Stimulated activated naive CD8-positive, alpha-beta T cell treated with anti-CD3 and anti-CD28 coated beads, Interleukin-15, Interleukin-2, amounts not matched to agents 100 ng/mL and 50 ng/mL, for 24 hours (primary cell): Measurements from ENCODE around the gene NTRK1.

Experiments
- H3K27ac Mint-ChIP-seq: one replicate; pipeline ENCODE4 v1.8.0; 2021; ENCODE audit warnings: mild to moderate bottlenecking, mixed read lengths
- H3K27me3 Mint-ChIP-seq: one replicate; pipeline ENCODE4 v1.8.0; 2021; ENCODE audit warnings: mixed read lengths
- H3K36me3 Mint-ChIP-seq: one replicate; pipeline ENCODE4 v1.8.0; 2021; ENCODE audit warnings: low read depth, mixed read lengths
- H3K4me1 Mint-ChIP-seq: one replicate; pipeline ENCODE4 v1.8.0; 2021; ENCODE audit warnings: low read depth, mixed read lengths
- H3K4me3 Mint-ChIP-seq: one replicate; pipeline ENCODE4 v1.8.0; 2021; ENCODE audit warnings: mild to moderate bottlenecking, mixed read lengths
- H3K9me3 Mint-ChIP-seq: one replicate; pipeline ENCODE4 v1.8.0; 2021; ENCODE audit warnings: mixed read lengths

Gene NTRK1

DNA sequence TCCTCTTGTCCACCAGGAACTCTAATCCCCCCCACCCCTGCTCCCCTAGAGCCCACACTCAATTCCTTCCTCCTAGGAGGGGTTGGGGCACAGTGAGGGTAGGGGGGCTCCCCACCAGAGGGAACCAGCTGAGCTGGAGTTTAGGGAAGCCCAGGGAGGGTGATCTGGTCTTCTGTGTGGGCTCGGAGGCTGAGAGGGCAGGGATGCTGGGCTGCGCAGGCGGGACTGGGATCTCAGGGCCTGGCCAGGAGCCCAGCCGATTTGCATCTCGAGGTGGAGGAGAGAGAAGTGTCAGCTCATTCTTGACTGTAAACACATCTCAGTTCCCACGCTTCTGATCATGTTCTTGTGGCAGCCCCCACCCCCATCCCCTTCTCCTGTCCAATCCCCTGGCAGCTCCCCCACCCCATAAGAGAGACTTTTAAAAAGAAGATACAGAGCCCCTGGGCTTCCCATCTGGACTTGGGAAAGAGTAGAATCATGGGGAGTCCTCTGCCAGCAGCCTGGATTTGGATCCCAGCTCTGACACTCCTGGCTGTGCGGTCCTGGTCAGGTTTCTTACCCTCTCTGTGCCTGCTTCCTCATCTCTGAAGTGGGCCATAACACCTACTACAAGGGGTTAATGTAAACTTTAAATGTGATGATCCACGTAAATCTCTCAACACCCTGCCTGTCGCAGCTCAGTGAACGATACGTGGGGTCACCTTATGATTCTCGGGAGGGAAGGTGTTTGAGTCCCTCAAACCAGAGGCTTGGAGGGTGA, 39.5 kb downstream of the NTRK1 start:
- Mint-ChIP-seq H3K4me3 (no peak overlapping the region), H3K36me3 (no peaks in the 10 kb centered on the region), H3K4me1 (peaks cover 3% of the 10 kb centered on the region), H3K27me3 (peaks cover 24% of the 10 kb centered on the region), H3K9me3 (no peaks in the 10 kb centered on the region), H3K27ac (no peak overlapping the region)

DNA sequence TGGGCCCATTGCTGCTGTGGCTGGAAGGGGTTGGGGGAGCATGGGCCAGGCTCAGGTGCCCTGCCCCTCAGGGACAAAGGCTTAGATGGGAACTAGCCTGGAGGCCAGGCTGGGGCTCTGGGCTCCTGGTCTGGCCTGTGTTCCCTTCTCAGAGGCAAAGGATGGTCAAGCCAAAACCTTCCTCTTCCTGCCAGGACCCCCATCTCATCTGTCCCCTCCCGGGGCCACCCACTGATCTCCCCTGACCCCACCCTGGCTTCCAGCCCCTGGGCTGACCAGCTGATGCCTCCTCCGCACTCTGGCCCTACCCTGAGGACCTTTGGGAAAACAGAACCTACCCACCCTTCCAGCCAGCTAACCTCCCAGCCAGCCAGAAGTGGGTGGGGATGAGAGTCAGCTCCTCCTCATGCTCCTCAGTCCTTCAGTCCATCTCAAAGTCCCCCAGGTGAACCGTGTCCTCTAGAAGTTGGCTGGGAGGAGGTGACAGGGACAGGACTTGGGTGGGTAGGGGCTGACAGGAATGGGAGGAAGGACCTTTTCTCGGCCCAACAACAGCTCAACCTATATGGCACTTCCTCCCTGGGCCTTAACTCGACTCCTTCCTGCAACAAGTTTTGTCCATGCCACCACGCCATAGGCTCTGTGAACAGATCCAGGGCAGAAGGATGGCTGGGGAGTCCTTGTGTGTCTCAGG, 40.4 kb downstream of the NTRK1 start:
- Mint-ChIP-seq H3K27ac (no peak overlapping the region), H3K4me1 (peaks cover 3% of the 10 kb centered on the region), H3K36me3 (no peaks in the 10 kb centered on the region), H3K9me3 (no peaks in the 10 kb centered on the region), H3K27me3 (peaks cover 24% of the 10 kb centered on the region), H3K4me3 (no peak overlapping the region)

GRCh38 chr1:156901590-156901900, 40.9 kb downstream of the NTRK1 start:
- H3K9me3 Mint-ChIP-seq: no peaks in the 10 kb centered on the region
- peaks cover 24% of the 10 kb centered on the region for H3K27me3 Mint-ChIP-seq
- H3K4me3 Mint-ChIP-seq: no peak overlapping the region
- no peaks in the 10 kb centered on the region for H3K36me3 Mint-ChIP-seq
- no peak overlapping the region for H3K27ac Mint-ChIP-seq
- peaks cover 3% of the 10 kb centered on the region for H3K4me1 Mint-ChIP-seq

- H3K27me3 Mint-ChIP-seq: peaks cover 21% of the 10 kb centered on the region
- peaks cover 3% of the 10 kb centered on the region for H3K4me1 Mint-ChIP-seq
- H3K9me3 Mint-ChIP-seq: no peaks in the 10 kb centered on the region
- H3K36me3 Mint-ChIP-seq: no peaks in the 10 kb centered on the region
- no peak overlapping the region for H3K4me3 Mint-ChIP-seq
- no peak overlapping the region for H3K27ac Mint-ChIP-seq
These were observed 41.6 kb downstream of the NTRK1 start for GRCh38 chr1:156901966-156902915.

DNA sequence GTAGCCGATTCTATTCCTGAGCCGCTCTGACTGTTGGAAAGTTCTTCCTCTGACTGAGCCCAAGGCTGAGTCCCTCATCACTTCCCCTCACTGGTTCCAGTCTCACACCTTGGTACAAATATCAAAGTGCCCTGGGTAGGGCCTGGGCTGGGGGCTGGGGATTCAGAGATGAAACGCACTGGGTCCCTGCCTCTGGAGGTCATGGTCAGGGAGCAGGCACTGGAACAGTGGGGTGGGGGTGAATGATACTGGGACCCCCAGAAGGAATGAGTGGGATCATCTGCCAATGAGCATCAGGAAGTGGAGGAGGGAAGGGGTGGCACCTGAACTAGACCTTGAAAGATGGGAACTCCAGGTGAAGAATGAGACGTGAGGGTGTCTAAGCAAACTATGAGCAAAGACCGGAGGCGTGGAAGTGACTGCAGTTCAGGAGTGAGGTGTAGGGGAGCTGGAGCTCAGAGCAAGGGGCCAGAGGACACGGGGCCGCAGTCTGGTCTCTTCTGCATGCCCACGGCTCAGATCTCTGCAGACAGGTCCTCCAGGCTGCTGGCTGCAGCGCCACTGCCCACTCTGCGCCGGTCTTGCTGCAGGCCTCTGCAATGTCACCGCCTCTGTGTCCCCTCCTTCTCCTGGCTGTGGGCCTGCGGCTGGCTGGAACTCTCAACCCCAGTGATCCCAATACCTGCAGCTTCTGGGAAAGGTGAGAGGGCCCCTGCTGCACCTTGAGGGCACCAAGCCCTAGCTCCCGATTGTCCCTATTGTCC, 42.8 kb downstream of the NTRK1 start:
- H3K27me3 Mint-ChIP-seq: peaks cover 16% of the 10 kb centered on the region
- H3K9me3 Mint-ChIP-seq: no peaks in the 10 kb centered on the region
- H3K36me3 Mint-ChIP-seq: no peaks in the 10 kb centered on the region
- H3K27ac Mint-ChIP-seq: no peak overlapping the region
- no peak overlapping the region for H3K4me3 Mint-ChIP-seq
- no peaks in the 10 kb centered on the region for H3K4me1 Mint-ChIP-seq

DNA sequence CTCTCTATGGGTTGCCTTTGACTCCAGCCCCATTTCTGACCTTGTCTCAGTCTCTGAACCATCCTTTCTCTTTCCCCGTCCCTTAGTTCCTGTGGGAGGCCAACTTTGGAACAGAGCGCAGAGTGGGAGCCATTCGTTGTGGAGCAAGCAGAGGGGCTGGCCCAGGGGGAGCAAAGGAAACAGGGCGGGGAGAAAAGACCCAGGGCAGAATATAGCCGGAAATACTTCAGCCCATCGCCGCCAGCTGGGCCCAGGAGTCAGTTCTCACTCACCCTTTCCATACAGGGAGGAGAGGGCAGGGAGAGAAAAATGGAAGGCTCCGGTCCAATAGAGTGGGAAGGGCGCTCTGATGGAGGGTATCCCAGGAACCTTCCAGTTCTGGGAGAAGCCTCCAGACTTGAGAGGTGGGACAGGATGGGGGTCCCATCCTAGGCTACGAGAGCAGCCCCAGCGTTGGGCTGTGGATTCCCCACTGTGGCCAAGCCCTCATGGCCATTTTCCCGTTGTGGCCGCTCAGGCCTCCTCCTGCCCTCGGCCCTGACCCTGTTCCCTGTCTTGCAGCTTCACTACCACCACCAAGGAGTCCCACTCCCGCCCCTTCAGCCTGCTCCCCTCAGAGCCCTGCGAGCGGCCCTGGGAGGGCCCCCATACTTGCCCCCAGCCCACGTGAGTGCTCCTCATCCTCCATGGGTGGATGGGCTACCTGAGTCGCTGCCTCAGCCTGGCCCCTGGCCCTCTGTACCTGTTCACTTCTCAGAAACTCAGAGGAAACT, 43.7 kb downstream of the NTRK1 start:
- no peak overlapping the region for H3K27ac Mint-ChIP-seq
- no peaks in the 10 kb centered on the region for H3K9me3 Mint-ChIP-seq
- H3K27me3 Mint-ChIP-seq: peaks cover 8% of the 10 kb centered on the region
- no peak overlapping the region for H3K4me3 Mint-ChIP-seq
- no peaks in the 10 kb centered on the region for H3K36me3 Mint-ChIP-seq
- H3K4me1 Mint-ChIP-seq: no peaks in the 10 kb centered on the region

DNA sequence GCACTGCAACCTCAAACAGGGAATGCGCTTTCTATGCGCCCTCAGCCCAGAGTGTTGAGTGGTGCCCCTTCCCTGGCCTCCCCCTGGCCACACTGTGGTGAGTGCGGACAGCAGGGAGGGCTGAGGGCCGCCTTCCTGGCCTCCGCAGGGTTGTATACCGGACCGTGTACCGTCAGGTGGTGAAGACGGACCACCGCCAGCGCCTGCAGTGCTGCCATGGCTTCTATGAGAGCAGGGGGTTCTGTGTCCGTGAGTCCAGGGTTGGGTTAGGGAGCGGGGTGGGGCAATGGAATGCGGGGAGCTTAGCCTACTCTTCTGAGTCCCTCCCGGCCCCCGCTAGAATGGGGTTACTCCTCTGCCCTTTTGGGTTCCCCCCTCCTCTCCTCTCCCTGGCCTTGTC, 44.5 kb downstream of the NTRK1 start:
- no peaks in the 10 kb centered on the region for H3K4me1 Mint-ChIP-seq
- H3K4me3 Mint-ChIP-seq: no peak overlapping the region
- no peaks in the 10 kb centered on the region for H3K36me3 Mint-ChIP-seq
- no peaks in the 10 kb centered on the region for H3K9me3 Mint-ChIP-seq
- H3K27me3 Mint-ChIP-seq: peaks cover 8% of the 10 kb centered on the region
- H3K27ac Mint-ChIP-seq: no peak overlapping the region

DNA sequence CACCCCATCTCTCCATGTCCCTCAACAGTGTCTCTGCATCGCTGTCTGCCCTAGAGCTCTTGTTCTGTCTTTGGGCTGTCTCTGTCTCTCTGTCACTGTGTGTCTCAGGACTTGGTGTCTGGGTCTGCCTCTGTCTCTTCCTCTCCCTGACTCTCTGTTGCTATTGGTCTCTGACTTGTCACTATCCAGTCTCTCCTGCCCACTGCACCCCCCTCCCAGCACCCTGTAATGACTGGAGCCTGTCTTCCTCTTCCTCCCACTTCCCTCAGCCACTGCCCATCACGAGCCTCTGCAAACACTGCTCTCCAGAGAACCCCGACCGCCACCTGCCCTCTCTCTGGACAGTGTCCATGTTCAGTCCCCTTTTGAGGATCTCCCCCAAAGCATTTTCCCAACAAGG, 45.0 kb downstream of the NTRK1 start:
- H3K27ac Mint-ChIP-seq: no peak overlapping the region
- no peaks in the 10 kb centered on the region for H3K9me3 Mint-ChIP-seq
- no peak overlapping the region for H3K4me3 Mint-ChIP-seq
- H3K36me3 Mint-ChIP-seq: no peaks in the 10 kb centered on the region
- H3K4me1 Mint-ChIP-seq: no peaks in the 10 kb centered on the region
- peaks cover 9% of the 10 kb centered on the region for H3K27me3 Mint-ChIP-seq

- no peaks in the 10 kb centered on the region for H3K36me3 Mint-ChIP-seq
- H3K27ac Mint-ChIP-seq: no peak overlapping the region
- no peaks in the 10 kb centered on the region for H3K4me1 Mint-ChIP-seq
- H3K4me3 Mint-ChIP-seq: no peak overlapping the region
- H3K27me3 Mint-ChIP-seq: peaks cover 15% of the 10 kb centered on the region
- no peaks in the 10 kb centered on the region for H3K9me3 Mint-ChIP-seq
These were observed 45.7 kb downstream of the NTRK1 start for GRCh38 chr1:156906206-156906906.

- no peaks in the 10 kb centered on the region for H3K4me1 Mint-ChIP-seq
- peaks cover 15% of the 10 kb centered on the region for H3K27me3 Mint-ChIP-seq
- H3K4me3 Mint-ChIP-seq: no peak overlapping the region
- H3K27ac Mint-ChIP-seq: no peak overlapping the region
- no peaks in the 10 kb centered on the region for H3K36me3 Mint-ChIP-seq
- no peaks in the 10 kb centered on the region for H3K9me3 Mint-ChIP-seq
These were observed 47.9 kb downstream of the NTRK1 start for GRCh38 chr1:156908541-156908940.

- Mint-ChIP-seq H3K4me1 (no peaks in the 10 kb centered on the region), H3K9me3 (no peaks in the 10 kb centered on the region), H3K4me3 (no peak overlapping the region), H3K36me3 (no peaks in the 10 kb centered on the region), H3K27ac (no peak overlapping the region), H3K27me3 (peaks cover 15% of the 10 kb centered on the region)
These were observed 48.3 kb downstream of the NTRK1 start for GRCh38 chr1:156908955-156909354.

DNA sequence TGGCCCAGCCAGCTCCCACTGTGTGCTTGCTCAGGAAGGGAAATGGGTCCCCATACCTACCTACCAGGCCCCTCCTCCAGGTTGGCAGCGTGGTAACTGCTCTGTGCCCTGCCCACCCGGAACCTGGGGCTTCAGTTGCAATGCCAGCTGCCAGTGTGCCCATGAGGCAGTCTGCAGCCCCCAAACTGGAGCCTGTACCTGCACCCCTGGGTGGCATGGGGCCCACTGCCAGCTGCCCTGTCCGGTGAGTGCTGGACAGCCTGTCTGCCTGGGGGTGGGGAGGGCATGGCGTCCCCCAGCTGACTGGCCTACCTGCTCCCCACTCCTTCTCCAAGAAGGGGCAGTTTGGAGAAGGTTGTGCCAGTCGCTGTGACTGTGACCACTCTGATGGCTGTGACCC, 49.0 kb downstream of the NTRK1 start:
- Mint-ChIP-seq H3K9me3 (no peaks in the 10 kb centered on the region), H3K4me3 (no peak overlapping the region), H3K27me3 (peaks cover 21% of the 10 kb centered on the region), H3K27ac (no peak overlapping the region), H3K36me3 (no peaks in the 10 kb centered on the region), H3K4me1 (no peaks in the 10 kb centered on the region)

GRCh38 chr1:156910309-156910782, 49.7 kb downstream of the NTRK1 start:
- Mint-ChIP-seq H3K36me3 (no peaks in the 10 kb centered on the region), H3K27me3 (peaks cover 28% of the 10 kb centered on the region), H3K27ac (no peak overlapping the region), H3K9me3 (no peaks in the 10 kb centered on the region), H3K4me1 (no peaks in the 10 kb centered on the region), H3K4me3 (no peak overlapping the region)
